Renal pelvis (tissue), 4 donors: ENCODE results near the gene NDUFS7. TPM values are rescaled to one million over a fixed set of nuclear protein-coding genes. Genes with fewer than 3 reads are reported as not detected.
"Not testable (repeated sequence)": the region's sequence is repeated elsewhere in the genome, so short reads cannot be mapped to it uniquely, and the experiment has no call there.

ENCODE experiments used
- DNase-seq: peaks from one replicate; pipeline ENCODE4 v3.0.0-alpha.2; 2013
- polyA plus RNA-seq, 3 donors: library from polyadenylated mRNA; unstranded; fragments of 120-200 nt; gene quantifications; one replicate each; pipeline ENCODE4 v1.2.1, GENCODE V29; 2013; ENCODE audit not compliant: insufficient read length in 3 of 3

NDUFS7 gene
- polyA plus RNA-seq, 3 donors, result 76.0 to 98.5 (median 94.2) TPM

DNA sequence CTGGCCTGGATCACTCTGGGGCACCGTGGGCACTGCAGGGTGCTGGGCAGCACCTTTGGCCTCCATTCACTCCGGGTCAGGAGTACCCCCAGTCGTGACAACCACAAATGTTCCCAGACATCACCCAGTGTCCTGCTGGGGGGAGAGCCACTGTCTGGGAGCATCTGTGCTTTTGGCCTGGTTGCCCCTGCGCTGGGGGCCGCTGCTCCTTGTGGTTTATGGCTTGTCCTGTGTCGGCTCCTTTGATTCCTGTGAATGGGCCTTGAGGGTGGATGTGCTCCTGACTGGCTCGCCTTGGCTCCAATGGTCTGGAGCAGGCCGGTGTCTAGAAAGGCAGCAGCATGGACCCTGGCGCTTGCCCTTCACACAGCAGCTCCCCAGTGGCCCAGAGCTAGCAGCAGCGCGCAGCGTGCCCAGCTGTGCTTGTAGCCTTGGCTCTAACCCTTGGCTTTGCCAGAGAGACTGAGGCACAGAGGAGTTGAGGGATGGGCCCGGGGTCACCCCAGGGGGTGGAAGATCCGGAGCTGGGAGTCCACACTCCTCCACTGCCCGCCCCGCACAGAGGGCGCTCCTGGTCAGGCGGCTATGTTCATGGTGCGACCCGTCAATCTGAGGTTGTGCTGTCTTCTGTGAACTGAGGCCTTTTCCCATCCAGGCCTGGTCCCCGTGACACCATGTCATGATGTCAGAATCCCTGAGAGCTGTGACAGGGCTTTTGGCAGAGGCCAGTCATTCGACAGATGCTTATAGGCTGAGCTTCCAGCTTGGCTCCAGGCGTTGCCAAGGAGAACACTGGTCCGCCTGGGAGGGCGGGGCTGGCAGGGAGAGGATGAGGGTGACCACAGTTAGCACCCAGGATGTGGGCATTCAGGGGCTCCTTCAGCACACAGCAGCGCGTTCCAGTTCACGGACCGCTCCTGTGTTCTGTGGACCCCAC, 27.8 kb downstream of the NDUFS7 start:
- no peak for DNase-seq

DNA sequence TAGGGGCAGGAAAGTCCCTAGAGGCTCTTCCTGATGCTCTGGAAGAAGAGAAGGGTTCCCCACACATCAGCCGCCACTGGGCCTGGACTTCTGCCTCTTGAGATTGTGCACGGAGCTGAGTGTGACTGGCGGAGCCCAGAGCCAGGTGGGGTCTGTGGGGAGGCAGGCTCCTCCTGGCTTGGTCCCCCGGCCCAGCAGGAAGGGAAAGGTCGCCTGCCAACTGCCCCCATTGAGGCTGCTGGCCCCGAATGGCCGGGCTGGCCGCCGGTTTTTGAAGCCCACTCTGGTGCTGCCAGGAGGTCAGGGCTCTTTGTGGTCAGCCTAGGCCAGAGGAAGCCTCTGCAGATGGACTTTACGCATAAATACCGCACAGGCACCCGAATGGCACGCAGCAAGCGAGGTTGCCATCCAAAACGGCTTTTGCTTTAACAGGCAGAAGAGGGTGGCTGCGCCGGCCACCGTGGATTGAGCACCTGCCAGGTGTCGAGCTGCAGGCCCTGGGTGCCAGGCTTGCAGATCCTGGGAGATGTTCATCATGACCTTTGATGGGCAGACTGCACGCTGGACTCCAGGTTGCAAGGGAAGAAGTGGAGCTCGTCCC, 28.7 kb downstream of the NDUFS7 start:
- DNase-seq, result no peak

DNA sequence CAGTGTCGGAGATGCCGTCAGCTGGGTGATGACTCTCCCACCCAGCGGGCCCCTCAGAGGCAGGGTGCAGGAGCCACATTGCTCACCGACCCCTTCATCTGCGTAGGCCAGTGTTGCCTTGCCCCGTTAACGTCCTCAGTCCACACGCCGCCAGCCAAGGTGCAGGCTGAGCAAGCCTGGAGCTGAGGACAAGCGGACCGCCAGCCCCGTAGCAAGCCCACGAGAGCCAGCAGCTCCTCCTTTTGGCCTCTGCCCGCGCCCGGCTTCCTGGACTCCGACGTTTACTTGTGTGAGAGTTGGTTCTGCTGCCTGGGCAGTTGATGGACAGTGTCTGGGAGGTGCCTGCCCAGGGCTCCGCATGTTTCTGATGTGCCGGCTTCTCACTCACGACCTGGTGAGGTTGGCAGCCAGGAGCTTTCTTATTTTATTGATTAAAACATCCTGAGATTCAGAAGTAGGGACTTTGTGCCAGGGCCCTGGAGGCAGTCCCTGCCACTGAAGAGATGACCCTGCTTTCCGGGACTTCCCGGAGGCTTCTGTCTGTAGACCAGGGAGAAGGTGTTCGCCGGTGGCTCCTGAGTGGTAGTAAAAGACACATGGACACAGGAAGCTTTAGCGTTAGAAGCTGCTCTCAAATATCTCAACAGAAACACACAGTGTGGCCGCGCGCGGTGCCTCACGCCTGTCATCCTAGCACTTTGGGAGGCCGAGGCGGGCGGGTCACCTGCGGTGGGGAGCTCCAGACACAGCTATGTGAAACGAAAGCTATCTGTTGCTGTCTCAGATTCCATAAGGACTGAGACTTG, 29.5 kb downstream of the NDUFS7 start:
- no peak for DNase-seq

DNA sequence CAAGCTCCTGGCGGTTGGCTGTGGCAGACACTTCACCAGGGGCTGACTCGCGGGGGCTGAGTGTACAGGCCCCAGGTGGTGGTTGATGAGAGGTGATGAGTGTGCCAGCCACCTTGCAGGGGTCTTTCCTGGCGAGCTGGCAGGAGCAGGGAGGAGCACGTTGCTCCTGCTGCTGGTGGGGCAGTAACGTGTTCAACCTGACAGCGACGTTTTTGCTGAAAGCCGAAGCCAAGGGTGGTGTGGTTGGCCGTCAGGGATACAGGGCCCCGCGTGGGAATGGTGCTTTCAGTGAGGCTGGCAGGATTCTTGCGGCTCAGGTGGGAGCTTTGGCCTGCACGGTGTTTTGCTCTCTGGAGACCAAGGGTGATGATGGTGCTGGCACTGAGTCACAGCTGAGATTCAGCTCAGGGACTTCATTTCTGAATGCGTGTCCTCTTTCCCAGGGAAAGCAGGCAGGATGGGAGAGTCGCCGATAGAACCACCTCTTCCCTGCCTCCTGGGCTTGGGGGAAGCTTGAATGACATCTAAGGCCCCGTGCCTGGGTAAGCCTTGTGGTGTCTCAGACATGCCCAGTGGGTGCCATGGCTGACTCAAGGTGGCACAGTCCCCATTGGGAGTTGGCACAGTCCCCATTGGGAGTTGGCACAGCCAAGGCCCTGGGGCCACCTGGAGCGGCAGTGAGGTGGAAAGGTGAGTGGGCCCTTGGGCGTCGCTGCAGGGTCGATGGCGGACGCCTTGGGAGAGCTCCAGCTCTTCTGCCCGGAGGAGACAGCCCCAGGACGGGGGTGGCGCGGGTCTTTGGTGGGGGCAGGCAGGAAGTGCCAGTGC, 32.5 kb downstream of the NDUFS7 start:
- DNase-seq, result no peak

DNA sequence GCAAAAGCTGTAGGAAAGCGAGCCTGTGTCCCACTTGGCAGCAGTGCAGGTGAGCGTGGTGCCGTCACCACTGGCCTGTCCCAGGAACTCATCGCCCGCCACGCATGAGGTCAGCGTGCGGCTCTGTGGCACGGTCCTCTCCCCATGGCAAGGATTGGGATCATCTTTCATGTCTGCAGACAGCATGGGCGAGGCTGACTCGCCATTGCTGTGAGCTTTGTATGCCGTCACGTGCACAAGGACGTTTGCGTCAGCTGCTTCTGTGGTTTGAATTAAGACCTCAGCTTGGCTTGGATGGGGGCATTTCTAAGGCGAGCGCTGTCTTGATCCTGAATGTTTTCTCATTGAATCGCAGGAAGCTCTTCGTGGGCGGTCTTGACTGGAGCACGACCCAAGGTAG, 33.4 kb downstream of the NDUFS7 start:
- no peak for DNase-seq

DNA sequence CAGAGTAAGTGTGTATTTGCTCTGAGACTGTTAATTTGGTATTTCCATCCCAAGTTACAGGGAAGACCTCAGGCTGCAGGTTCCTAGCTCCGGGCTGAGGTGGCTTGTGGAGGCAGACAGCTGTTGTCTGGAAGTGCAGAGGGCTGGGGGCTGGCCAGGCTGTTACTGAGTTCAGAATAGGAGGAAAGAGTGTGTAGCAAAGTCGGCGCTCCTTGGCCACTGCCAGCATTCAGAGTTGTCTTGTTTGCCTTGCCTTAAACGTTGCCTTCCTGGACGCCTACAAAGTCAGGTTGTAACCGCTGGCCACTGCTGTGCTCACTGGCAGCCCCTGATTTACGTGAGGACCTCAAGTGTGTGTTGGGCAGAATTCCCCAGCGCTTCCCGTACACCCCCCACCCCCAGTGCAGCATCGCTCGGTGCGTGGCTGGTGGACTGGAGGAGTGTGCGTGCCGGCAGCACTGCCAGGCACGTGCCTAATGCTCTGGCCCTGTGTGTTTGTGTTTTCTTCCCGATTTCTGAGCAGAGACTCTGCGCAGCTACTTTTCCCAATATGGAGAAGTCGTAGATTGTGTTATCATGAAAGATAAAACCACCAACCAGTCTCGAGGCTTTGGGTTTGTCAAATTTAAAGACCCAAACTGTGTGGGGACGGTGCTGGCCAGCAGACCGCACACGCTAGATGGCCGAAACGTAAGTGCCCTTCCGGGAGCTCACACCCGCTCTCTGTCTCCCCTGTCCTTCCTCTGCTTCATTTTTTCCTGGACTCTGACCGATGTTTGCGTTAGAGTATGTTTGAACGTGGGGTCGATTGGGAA, 34.2 kb downstream of the NDUFS7 start:
- DNase-seq, result no peak

DNA sequence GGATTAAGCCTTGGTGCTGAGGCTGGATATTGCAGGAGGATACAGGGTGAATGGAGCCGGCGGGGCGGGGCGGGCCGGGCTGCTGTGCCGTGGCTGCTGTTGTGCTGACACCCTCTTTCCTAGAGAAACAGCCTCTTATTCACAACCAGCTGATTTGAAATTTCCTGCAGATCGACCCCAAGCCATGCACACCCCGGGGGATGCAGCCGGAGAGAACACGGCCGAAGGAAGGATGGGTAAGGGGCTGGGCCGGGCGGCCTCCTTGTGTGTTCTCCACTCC, 34.7 kb downstream of the NDUFS7 start:
- DNase-seq, result no peak

DNA sequence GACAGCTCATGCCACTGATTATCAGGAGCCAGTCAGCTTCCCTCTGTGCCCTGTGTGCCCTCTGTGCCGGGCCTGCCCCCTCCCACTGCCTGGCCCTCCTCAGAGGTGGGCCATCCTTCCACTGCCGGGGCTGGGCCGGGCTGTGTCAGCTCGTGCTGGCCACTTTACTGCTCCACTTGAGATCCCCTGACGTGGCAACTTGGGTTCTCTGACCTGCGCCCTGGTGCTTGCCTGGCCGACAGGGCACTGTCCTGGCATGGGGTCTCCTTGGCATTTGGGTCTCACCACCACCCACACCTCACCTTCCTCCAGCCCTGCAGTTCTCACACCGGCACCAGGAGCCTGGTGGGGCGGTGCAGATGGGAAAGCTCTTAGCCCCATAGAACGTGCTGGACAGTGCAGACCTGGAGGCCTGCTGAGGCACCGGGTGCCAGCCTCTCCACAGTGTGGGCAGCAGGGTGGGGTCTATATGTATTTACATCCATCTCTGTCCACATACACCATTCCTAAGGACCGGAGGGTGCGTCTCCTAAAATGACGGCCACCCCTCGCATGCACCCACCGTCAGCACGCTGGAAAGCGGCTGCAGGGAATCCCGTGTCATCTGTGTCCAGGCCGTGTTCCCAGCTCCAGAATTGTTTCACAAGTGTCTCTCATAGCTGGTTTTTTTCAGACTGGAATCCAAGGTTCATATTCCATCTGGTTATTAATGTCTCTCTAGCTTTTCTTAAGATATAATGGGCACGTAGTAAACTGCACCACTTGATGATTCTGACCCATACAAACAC, 35.4 kb downstream of the NDUFS7 start:
- no peak for DNase-seq

DNA sequence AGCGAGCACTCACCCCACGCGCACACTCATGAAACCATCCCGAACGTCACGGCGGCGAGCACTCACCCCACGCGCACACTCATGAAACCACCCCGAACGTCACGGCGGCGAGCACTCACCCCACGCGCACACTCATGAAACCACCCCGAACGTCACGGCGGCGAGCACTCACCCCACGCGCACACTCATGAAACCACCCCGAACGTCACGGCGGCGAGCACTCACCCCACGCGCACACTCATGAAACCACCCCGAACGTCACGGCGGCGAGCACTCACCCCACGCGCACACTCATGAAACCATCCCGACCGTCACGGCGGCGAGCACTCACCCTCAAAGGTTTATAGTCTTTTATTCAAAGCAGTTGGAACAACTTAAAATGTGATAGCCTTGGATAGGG, 36.4 kb downstream of the NDUFS7 start:
- not testable (repeated sequence) for DNase-seq

DNA sequence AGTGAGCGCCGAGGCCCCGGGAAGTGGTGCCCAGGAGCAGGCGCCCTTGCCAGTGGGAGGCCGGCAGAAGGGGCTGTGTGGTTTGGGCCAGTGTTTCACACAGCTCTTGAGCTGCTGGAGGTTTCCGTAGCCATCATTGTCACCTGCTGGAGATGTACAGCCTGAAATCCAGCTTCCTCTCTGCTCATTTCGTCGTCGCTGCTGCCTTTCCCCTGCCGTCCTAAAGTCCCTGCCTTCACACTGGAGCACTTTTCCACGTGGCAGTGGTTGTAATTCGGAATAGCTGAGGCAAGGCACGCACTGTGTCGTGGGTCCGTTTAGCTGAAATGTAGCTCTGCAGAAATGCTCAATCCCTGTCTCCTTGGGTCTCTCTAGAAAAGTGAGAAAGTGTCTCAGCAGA, 36.9 kb downstream of the NDUFS7 start:
- no peak for DNase-seq

DNA sequence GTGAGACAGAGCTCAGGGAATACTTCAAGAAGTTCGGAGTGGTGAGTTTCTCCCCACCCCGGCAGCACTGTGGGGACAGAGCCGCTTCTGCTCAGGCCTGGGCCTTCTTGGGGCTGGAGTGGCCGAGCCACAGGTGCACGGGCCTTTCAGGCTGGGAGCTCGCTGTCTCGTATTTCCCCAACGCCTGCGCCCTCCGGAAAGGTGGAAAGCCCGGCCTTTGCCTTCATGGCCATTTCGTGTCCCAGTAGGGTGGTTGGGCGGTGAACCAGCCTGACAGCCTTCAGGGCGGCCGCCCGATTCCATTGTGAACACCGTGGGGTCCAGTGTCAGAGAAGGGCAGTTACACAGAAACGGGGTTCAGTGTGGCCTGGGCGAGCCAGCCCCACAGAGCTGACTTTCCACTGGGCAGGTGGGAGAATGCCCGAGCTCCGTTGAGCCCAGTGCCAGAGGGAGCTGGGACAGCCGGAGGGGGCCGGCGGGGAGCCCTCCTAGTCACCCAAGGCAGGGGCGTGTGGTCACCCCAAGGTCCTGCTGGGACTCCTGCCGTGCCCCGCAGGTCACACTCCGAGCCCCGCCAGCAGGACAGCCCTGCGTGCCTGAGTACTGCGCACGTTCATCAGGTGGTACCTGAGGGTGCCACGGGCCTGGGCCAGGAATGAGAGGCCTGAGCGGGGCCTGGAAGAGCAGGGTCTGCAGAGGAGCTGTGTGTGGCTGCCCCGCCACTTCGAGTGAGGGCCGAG, 37.7 kb downstream of the NDUFS7 start:
- no peak for DNase-seq

DNA sequence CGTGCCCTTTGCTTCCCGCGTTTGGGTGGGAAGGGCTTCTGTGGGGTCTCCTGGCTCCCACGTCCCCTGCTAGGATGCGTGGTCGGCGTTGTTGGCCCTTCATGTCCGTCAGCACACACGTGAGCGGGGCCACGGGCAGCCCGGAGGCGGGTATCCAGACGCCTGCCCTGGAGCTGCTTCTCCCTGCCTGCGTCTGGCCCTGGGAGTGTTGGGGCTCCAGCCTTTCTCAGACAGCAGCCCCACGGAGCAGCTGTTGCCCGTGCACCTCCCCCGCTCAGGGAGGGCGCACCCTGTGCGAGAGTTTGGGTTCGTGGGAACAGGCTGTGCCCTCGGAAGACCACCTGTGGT, 38.2 kb downstream of the NDUFS7 start:
- no peak for DNase-seq

DNA sequence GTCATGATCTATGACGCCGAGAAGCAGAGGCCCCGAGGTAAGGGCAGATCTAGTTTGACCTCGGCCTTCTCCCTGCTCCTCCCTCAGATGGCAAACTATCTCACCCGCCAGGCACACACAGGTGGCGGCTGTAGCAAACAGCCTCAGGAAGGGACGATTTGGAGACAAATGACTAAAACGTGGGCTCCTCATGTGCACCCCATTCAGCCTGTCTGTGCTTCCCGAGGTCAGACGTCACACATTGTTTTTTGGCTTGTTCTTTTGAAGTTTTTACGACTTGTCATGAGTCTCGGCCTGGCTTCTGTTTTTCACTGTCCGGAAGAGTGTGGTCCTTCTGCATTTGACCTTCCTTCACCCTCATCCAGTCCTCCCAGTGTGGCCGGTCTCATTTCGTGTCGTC, 38.7 kb downstream of the NDUFS7 start:
- no peak for DNase-seq

DNA sequence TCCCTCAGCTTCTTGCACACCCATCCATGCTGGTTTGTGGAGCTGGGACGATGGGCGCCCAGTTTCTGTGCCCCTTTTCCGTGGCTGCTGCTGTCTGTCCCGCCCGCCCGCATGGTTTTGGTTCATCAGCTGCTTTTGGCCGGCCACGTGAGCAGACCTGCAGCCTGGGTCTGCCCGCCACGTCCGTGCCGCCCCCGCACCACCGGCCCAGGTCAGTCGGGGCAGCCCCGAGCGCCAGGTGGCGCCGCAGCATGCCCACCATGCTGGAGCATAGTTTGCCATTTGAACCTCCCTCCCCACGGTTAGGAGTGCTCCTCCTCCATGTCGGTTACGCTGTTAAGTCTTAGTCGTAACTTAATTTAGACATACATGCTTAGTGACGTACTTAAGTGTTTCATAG, 39.2 kb downstream of the NDUFS7 start:
- no peak for DNase-seq

DNA sequence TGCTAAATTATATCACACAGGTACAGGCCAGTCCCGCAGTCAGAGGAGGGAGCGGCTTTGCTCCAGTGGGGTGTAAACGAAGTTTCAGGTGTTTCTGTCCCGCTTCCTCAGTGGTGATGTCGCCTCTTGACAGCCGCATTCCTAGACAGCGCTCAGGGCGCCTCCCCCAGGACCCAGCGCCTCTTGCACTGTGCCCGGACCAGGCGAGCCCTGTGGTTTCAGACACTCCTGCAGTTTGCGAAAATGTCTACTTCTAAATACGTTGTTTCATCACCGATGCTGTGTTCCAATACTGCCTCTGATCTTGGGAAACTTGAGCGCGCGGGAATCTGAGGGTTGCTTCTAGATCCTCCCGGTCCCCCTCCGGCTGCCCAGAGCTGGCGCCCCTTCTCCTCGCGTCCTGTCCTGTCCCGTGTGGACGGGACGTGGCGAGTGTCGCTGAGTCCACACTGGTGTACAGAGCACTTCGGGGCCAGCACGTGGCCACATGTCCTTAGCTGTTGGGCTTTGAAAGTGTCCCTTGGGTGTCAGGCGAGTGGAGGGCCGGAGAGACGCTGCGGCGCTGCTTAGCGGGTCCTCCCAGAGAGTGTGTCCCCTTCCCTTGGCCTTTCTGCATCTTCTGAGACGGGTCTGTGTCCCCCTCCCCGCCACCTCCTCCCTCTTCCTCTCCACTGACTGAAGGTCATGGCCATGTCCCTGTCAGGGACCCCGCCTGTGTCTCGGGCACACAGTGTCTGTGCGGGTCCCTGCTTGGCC, 39.9 kb downstream of the NDUFS7 start:
- DNase-seq, result no peak

DNA sequence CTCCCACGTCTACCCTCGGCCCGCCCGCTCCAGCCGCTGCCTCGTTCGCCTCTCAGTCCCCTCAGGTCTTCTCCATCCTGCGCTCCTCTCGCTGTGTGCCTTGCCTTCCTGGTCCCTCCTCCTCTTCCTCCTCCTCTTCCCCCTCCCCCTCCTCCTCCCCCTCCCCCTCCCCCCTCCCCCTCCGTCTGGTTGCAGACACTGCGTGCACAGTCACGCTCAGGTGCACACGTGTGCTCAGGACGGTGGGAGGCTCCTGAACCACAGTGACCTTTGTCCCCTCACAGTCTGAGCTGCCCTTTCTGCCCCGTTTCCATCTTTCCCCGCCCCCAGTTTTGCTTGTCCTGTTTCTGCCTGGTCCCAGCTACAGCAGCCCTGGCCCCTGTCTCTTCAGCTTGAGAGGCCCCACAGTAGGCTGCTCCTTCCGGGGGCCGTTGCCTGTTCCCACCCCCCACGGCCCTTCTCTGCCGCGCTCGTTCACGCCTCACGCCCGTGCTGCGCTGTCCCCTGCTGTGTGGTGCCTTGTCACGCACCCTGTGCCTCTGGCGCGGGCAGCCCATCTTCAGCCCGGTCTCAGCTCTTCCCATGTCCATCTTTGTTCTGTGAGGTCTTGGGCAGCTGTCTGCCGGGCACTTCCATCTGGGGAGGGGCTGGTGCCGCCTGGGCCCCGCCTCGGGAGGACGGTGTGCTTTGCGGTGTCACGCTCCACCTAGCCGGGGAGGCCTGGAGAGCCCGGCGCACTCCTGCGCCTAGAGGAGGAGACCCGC, 40.7 kb downstream of the NDUFS7 start:
- DNase-seq, result no peak

DNA sequence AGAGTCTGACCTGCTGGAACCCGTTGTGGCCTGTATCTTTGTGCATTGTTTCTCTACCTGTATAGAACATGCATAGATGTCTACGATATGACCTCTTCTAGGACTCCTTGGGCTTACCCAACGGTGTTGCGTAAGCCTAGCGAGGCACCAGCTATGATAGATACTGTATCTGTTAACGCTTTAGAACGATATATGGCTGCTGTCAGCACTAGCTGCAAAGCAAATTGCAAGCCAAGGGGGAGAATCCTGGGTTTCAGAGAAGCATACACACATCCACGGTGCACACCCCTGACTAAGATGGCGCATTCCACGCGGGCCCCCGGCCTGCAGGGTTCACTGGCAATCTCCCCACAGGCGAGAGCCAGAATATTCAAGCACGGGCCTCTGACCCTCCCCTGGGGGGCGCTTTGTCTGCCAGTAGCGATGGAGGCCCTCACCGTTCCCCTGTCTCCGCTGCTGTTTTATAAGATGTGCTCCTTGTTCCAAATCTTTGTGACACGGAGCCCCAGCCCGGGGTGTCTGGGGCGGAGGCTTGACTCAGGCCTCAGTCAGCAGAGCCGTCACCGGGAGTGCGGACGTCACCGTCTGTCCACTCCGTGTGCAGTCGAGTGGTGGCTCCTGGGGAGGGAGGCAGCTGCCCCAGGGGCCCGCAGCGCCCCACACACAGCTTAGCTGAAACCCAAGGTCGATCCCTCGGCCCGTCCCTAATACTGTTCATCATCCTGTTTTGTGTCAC, 41.6 kb downstream of the NDUFS7 start:
- DNase-seq, result no peak
